Fibroblast of skin of right quadriceps (primary cell): ENCODE results near the gene NR1D1.

Experiments
- DNase-seq: peaks from one replicate; pipeline ENCODE4 v3.0.0-alpha.2; 2013

NR1D1 gene

DNA sequence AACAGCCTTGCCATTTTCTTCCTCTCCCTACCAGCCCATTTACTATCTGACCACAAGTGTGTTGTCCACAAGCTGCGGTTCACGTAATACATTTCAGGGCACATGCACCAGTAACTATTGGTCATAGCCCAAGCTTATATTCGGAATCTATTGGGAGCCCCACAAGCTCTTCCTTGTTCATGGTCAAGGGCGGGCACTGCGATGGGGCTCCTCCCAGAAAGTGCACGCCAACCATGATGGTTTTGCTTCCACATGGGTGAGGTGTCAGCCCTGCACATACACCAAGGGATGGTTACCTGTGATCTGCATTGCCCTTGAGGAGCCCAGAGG is 25.6 kb downstream of the NR1D1 start:
- no peak for DNase-seq

DNA sequence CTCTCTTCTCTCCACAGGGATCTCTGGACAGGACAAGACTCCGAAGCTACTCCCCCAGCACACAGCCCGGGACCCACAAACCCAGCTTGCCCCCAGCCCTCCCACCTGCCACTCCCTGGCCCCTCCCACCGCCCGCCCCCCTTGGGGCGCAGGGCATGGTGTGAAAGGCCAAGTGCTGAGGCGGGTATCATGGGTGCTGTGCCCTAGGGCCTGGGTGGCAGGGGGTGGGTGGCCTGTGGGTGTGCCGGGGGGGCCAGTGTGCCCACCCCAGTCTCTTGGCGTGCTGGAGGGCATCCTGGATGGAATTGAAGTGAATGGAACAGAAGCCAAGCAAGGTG is 26.2 kb downstream of the NR1D1 start:
- no peak for DNase-seq

DNA sequence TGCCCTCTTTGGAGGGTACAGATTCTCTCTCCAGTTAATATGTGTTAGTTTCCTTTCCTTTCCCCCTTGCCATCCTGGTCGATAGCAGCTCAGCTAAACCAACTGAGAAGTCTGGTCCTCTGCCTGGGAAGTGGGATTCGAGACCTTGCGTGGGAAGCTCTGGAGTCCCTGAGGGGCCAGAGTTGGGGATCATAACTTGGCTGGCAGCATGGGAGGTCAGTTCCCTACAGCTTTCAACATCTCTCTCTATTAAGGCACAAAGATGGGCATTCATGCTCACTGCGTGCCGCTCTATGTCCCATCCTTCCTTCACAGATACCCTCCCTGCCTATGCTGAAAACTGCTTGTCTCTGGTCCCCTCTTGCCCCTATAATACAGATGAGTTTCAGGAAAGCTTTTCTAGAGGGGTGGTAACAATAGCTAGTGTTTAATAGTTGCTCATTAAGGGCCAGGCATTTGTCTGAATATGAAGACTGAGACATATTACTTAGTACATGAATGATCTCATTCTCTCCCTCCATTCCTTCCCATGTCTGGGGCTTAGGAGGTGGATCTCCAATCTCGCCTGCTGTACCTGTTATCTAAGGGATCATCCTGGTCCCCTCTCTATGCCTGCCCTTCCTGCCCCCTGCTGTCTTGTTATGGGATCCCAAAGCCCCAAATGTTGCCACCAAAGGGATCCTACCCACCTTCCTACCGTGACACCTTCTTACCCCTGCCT is 26.8 kb downstream of the NR1D1 start:
- no peak for DNase-seq

DNA sequence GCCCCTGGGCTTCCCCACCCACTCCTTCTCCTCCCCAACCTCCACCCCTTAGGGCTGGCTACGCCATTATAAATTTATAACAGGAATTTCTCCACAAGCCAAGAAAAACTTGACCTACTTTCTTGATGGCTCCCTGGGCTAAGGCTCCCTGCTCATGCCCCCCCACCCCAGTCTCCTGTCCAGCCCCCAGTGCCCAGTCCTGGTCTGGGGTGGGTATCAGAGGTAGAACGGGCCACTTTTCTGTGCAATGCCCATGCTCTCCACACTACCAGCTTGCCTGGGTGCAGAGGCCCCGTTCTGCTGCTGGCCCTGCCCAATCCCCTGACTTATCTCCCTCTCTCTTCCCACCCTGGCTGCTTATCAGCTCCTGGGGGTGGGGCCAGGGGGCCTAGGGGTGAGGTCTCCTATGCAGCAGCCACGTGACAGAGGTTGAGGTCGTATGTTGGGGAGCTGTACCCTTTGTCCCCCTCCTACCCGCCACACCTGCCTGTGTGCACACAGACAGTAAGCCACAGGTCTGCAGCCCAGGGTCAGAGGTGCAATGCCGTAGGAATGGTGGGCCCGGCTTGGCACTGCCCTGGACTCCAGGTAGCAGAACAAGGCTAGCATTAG is 27.5 kb downstream of the NR1D1 start:
- no peak for DNase-seq

DNA sequence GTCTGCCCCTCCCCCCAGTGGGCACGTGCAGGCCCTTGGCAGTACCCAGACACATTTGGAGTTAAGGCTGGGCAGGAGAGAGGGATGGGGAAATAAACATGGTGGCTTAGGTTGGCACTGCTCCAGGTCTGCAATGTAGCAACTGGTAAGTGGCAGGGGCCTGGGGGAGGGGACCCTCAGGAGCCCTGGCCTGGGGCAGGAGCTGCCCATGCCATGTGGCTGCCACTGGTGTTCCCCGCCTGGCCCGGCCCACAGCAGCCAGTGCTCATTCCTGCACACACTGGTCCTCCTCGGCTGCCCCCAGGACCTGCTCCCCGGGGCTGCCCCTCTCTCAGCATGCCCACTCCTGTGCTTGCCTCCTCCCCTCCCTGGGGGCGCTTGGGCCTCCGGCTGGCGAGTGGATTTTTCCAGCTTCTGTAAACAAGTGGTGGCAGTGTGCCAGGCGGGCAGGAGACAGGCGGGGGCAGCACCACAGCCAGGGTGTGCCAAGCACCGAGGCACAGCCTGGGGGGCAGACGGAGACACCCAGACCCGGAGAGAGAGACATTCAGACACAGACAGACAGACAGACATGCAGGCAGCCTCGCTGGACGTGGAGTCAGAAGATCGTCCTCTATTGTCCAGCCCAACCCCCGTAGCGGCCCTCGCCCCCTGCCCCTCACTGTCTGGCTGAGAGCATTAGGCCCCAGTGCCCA is 28.2 kb downstream of the NR1D1 start:
- DNase-seq: no peak

DNA sequence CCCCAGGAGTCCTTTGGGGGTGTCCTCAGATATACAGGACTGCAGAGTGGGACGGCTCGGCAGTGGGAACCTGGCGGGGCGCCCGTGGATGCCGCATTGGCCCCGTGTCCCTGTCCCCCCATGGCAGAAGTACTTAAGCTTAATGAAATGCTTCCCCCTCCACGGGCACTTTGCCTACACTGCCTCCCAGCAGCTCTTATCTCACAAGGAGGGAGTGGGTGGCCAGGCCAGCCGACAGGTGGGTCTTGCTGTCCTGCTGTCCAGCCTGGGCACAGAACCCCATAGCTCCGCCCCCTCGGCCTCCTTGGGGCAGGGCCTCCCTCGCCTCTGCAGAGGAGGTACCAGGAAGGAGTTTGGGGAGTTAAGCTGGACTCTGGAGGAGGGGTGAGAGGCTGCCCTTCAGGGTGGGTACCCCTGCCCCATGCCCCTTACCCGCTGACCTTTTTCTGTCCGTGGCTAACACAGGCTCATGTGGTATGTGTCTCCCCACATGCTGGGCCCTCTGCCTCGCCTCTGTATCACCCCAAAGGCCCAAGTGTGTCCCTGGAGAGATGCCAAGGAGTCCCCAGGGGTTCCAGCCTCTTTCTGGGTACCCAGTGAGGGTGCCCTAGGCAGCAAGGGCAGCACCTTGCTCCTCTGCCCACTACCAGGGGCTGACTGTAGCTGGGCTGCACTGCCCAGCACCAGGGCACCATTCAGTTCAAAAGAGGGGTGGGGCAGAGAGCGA is 28.9 kb downstream of the NR1D1 start:
- DNase-seq: no peak

DNA sequence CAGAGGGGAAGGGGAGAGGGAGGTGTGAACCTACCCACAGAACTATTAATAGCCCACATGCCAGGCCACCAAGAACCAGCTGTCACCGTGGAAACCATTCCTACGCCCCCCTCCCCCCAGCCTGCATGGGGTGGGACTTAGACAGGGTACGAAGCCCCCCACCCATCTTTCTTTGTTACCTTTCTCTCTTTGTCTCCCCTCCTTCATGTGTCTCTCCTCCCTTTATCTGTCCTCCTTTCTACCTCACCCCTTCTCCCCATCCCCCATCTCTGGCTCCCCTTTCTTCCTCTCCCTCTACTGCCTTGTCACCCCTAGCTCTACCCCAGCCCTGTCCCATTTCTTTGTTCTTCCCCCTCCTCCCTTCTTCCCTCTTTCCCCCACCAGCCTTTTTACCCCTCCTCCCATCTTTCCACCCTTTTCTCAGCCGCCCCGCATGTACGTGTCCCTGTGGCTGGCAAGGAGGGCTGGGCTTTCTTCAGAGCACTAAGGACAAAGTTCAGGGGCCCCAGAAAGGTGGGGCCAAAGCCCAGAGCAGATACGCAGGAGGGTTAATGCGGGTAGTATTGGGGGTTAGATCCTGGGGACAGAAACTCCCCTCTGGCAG is 29.6 kb downstream of the NR1D1 start:
- no peak for DNase-seq

DNA sequence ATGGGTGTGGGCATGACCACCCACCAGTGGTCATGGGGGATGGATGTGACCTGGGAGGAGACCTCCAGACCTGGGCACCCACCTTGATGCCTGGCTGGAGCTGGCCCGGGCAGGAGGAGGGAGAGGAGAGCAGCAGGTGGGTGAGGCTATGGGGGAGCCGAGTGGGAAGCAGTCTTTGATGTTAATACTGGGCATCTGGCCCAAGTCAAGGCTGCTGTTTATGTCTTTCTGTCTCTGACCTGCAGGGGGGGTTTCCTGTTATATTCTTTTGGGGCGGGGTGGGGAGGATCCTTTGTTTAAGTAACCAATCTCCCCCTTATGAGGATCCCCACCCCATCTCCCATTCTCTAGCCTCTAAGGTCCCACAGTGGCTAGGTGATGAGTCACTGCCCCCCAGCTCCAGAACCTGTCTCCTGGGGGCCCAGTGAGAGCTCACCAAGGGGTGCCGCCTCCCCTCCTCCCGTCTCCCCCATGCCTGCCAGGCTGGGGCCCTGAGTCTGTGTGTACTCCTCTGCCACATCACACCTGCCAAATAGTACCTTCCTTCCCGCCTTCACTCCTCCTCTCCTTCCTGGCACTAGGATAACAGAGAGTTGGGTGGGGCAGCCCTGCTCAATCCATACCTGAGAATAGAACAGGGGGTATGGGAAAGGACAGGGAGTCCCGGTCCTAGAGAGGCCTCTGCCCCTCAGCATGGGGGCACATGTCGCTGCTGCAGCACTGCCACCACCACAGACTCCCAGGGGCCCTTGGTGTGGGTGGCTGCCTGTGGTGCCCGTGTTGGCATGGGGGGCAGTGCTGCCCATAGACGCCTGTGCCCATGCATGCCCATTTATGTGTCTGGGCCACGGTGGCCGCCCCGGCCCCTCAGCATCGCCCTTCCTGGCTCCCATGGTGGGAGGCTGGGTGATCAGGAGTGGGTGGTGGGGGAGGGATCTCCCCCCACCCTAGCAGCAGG is 30.4 kb downstream of the NR1D1 start:
- peak; percentile 54 for DNase-seq

DNA sequence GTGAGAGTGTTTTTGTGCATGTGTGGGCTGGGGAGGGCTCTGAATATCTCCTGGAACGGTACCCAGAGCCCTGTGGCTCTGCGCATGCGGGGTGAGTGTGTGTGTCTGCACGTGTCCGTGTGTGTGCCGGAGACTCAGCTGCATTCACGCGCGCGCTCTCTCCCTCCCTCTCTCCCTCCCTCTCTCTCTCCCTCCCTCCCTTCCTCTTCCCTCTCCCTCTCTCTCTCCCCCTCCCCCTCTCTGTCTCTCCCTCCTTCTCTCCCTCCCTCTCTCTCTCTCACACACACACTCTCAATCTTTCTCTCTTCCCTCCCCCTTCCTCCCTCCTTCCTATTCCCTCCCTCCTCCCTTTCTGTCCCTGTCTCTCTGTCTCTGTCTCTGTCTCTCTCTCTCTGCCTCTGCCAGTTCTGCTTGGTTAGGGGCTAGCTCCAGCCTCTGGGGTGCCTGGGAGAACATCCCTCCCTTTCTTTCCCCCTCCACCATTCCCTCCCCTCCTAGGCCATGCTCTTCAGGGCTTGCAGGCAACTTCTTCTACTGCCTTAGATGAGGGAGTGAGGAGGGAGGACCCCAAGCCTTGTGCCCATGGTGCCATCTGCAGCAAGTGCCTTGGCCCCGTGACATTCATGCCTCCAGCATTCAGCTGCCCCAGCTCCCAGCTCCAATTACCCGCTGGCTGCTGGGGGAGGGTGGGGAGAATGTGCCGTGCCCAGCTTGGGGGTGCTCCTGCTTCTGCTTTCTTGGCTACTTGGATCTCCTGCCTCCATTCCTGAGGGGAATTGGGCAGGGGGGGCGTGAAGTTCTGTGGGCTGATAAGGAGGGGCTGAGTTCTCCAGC is 31.3 kb downstream of the NR1D1 start:
- DNase-seq: peak; percentile 83

DNA sequence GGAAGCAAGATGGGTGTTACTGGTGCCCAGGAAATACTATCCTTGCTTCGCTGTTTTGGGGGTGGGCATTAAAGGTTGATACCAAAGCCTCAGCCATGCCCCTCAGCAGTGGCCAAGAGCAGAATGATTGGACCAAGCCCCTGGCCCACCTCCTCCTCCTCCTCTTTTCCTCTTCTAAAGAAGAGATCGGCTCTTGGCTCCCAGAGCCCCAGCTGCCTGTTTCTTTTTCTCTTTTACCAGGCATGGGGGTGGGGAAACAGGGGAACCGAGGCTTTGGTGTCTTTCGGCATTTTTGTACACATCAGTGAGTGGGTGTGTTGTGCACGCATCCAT is 31.8 kb downstream of the NR1D1 start:
- DNase-seq: no peak

DNA sequence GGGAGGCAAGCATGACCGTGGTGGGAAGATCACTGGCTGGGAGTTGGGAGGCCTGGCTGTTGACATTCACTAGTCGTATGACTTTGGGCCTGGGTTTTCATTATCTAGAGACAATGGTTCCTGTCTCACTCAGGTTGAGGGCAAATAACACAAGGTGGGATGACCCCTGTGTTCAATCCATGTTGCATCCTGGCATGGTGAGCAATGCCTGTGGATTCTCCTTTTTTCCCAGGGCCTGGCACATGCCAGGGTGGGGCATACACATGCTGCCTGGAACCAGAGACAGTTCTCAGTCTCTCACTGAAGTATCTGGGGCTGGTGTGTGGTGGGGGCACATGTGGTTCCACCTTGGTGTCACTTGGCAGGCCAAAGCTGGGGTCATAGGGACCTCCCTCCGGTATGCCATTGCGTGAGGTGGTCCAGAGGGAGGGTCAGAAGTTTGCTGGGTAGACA is 32.2 kb downstream of the NR1D1 start:
- DNase-seq: no peak

DNA sequence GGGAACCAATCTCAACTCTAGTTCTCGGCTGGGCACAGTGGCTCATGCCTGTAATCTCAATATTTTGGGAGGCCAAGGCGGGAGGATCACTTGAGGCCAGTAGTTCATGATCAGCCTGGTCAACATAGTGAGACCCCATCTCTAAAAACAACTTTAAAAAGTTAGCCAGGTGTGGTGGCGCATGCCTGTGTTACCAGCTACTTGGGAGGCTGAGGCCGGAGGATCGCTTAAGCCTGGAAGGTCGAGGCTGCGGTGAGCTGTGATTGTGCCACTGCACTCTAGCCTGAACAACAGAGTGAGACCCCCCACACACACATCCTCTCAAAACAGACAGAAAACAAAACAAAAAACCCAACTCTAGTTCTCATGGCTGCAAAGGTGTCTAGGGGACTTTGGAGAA is 32.7 kb downstream of the NR1D1 start:
- DNase-seq: no peak

DNA sequence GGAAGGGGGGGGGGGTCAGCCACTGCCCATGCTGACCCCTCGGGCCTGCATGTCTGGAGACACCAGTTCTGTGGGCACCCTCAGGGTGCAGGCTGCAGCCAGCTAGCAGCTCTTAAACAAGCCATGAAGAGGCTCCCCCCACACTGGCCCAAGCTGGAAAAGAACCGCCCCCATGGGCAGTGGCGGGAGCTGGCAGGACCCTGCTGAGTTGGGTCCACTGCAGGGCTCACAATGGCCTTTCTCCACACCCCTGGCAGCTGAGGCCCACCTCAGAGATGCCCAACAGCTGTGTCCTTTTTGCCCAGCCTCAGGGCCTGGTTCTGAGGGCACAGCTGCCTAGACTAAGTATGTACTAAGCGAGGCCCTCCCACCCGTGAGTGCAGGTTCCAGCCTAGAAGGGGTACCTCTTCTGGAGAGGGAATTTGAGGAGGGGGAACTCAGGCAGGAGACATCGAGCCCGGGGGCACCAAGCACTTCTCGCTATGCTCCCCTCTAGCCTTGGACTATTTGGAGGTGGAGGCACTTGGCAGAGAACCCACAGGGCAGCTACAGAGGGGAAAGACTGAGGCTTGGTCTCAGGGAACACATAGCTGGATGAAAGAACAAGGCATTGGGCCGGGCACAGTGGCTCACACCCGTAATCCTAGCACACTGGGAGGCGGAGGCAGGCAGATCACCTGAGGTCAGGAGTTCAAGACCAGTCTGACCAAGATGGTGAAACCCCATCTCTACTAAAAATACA is 34.4 kb downstream of the NR1D1 start:
- DNase-seq: no peak

DNA sequence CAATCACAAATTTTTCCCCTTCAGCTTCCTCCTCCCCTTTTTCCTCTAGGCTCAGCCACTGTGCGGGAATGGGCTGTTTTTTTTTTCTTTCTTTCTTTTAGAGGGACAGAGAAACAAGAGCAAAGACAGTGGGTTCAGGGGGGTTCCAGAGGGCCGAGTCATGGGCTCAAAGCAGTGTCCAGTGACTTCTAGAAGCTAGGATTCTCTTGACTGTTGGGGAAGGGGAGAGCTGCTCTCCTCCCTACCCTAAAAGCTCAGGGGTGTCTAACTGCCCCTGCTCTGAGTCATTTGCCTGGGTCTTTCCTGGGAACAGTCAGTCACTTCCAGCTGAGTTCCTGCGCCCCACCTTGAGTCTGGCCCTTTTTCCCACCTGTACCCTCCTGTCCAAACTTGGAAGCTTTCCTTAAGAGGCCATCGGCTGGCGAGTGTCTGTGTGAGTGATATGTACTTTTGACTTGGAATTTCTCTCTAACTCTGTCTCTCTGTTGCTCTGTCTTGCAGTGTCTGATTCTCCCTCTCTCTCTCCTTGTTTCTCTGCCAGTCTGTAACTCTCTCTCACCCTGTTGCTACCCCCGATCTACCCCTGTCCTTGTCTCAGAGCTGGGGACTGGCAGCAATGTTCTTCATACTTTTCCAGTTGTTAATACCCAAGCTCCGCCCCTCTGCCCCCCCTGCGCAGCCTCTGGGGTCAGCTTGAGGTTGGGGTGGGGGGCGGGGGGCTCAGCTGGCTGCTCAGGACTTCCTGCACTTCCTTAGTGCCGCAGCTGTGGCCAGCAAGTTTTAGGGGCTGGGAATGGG is 35.2 kb downstream of the NR1D1 start:
- peak; percentile 66 for DNase-seq

DNA sequence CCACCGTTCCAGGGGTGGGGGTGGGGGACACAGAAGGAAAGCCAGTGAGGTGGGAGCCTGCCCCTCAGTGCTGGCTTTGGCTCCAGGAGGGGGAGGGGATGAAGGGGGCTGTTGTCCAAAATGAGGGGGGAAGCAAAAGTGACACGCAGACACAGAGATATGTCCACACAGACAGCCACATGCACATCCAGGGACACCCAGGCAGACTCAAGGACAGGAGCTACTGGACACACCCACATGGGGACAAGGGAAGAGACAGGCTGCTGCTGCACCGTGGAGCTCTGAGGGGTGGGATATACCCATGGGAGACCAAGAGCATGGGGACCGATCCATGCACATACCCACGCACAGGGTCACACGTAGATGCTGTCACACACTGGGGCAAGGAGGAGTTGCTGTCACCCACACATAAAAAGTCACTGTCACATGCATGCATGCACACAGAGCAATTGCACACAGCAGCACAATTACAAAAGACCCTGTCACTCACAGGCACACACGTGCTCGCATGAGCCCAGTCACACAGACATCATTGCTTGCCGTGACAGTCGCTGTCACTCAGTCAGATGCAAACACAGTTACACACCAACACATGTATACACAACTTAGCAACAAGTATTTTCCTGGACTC is 36.4 kb downstream of the NR1D1 start:
- DNase-seq: no peak

DNA sequence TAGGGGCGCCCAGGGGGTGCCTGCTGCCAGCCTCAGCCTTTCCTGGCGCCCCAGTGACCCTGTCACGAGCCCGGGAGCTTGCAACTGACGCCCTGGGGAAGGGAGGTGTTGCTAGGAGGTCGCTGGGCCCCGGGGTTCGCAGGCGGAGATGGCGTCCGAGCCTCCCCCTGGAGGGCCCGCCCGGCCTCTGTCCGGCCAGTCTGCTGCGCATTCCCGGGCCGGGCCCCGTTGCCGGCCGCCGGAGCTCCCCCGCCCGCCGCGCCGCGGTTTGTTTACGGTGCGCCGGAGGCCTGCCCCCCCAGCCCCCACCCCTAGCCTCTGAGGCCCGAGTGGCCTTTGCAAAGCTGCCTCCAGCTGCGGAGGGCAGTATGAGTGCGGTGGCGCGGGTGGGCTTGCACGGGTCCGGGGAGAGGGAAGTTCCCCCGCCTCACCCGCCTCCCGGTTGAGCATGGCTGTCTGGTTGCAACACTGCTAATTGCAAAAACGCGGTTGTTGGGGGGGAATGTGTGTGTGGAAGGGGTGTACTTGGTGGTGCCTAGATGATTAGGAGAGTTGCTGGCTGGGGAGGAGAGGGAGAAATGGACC is 37.1 kb downstream of the NR1D1 start:
- DNase-seq: peak; percentile 26

DNA sequence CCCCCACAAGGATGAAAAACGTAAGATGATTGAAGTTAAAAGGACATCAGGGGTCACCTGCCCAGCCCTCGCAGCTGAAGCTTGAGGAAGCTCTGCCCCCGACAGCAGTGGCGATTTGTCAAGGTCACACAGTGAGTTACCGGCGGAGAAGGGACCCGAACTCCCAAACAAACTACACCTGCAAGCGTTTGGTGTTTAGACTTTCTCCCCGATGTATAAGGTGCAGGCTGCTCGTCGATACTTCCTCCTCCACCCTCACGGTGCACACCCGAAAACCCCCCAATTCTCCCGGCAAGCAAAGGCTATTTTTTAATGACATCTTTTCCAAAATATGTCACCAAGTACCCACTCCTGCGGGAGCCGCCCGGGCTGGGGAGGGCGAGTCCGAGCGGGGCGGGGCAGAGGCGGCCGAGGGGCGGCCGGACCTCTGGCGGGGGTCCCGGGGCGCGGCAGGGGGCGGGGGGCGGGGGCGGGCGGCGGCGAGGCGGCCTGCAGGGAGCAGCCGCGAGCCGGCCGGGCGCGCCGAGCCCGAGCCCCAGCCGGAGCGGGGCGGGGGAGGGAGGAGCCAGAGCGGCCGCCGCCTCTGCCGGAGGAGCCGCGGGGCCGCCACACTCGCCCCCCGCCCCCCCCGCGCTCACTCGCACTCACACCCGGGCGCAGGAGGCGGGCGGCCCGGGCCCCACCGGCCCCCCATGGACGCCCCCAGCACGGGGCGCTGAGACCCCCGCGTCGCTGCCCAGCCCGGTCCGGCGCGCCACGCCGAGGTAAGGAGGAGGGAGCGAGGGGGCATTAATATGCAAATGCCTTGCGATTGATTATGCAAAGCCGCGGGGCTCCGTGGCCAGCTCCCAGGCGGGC is 37.8 kb downstream of the NR1D1 start, which contains the start of gene THRA:
Gene THRA, plus strand, starts transcription at position 637 of the 858 bp plus-strand sequence. CDS start 11,524 bp downstream, outside the sequence.
- peak; percentile 57 for DNase-seq

DNA sequence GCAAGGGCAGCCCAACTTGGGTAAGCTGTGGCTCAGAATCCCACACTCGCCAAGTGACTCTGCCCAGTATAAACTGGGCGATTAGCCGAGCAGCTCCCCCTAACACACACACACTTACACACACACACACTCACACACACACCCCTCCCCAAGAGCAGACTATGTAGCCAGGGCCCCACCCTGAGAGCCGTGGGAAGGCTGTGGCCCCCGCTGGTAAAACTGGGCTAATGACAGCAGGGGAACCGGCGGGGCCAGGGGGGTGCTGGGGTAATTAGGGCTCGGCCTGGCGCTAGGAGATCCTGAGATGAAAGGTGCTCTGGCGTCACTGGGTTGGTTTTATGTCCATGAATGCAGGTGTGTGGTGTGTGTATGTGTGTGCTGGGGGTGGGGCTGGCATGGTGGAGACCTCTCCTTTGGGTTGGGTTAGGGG is 38.8 kb downstream of the NR1D1 start:
- DNase-seq: no peak
